Metanephros (tissue), 1 donor: ENCODE measurements around the gene HJURP. TPM values are rescaled to one million over a fixed set of nuclear protein-coding genes. Genes with fewer than 3 reads are reported as not detected.

Experiments used
- total RNA-seq: library from RNA; depleted of rRNA; stranded (reverse); fragments of >200 nt; gene quantifications from one replicate; pipeline ENCODE4 v1.2.3, GENCODE V29; 2014

Gene HJURP, protein sequence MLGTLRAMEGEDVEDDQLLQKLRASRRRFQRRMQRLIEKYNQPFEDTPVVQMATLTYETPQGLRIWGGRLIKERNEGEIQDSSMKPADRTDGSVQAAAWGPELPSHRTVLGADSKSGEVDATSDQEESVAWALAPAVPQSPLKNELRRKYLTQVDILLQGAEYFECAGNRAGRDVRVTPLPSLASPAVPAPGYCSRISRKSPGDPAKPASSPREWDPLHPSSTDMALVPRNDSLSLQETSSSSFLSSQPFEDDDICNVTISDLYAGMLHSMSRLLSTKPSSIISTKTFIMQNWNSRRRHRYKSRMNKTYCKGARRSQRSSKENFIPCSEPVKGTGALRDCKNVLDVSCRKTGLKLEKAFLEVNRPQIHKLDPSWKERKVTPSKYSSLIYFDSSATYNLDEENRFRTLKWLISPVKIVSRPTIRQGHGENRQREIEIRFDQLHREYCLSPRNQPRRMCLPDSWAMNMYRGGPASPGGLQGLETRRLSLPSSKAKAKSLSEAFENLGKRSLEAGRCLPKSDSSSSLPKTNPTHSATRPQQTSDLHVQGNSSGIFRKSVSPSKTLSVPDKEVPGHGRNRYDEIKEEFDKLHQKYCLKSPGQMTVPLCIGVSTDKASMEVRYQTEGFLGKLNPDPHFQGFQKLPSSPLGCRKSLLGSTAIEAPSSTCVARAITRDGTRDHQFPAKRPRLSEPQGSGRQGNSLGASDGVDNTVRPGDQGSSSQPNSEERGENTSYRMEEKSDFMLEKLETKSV
- 13.3 TPM for total RNA-seq

DNA sequence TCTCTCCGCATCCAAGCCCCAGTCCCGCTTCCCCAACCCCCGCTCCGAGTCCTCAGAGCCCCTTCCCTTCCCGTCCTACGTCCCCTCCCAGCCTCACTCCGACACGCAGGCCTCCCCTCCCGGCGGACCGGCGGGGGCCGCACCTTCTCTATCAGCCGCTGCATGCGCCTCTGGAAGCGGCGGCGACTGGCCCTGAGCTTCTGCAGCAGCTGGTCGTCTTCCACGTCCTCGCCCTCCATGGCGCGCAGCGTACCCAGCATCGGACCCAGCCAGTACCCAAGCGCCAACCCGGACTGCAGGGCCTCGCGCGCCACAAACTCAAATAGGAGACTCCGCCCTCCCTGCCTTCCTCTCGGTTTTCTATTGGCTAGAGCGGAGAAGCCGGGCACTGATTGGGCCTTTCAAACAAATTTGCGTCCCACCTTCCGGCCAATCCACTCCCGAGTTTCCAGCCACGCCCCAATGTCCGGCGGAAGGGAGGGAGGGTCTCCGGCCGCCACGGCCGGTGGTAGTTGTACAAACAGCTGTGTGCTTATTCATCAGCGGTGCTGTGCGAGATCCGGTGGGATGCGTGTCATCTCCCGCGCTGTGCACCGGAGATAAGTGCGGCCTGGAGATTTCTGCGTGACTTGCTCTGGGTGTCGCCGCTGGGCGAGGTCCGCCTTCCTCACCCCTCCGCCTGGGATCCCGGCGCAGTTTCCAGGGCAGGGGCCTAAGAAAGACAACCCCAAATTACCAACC, at the start of gene HJURP:
Gene HJURP (minus strand): TSS at position 295 of the 741 bp plus-strand sequence. CDS start 35 bp downstream, at position 260.

DNA sequence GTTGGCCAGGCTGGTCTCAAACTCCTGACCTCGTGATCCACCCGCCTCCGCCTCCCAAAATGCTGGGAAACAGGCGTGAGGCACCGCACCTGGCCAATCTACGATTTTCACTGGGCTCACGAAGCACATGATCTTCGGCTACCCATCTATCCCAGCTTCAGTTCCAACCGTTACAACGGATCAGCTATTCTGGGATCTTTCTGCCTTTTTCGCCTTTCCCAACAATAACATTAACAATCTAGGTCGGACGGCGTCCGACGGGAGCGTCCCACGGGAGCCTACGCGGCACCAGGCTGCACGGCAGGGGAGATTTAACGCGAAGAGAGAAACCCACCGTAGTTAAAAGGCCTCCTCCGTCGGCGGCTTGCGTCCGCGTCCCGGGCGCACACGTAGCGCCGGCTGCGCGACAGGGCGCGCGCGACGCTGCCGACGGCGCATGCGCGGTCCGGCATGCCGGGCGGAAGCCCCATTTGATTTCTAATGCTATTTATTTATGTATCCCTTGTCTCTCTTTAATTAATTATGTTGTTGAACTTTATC, 13.7 kb upstream of the HJURP start, which contains the start of gene MSL3B:
Gene MSL3B (minus strand): TSS at position 394 of the 540 bp plus-strand sequence.

Other genes with a start within 250 kb of the HJURP start
- gene UGT1A8, start 236.9 kb downstream of the HJURP start, total RNA-seq = not detected
- gene UGT1A10, start 218.1 kb downstream of the HJURP start, total RNA-seq = not detected
- gene UGT1A9, start 182.6 kb downstream of the HJURP start, total RNA-seq = 1.4 TPM
- not detected for gene UGT1A7, start 172.6 kb downstream of the HJURP start, total RNA-seq
- gene UGT1A6, start 161.6 kb downstream of the HJURP start, total RNA-seq = 3.4 TPM
- not detected for gene UGT1A5, start 141.6 kb downstream of the HJURP start, total RNA-seq
- gene UGT1A4, start 135.8 kb downstream of the HJURP start, total RNA-seq = 0.29 TPM
- not detected for gene UGT1A3, start 125.5 kb downstream of the HJURP start, total RNA-seq
- gene UGT1A1, start 94.3 kb downstream of the HJURP start, total RNA-seq = 0.18 TPM
- 0.53 TPM for gene MROH2A, start 76.2 kb downstream of the HJURP start, total RNA-seq
- gene TRPM8, start 62.8 kb upstream of the HJURP start, total RNA-seq = not detected
- gene SPP2, start 196.2 kb upstream of the HJURP start, total RNA-seq = not detected